ENCODE measurements around the gene NKX6-1.
A peak's percentile ranks its signal among the peaks of the same experiment; 100 is the strongest.

The NKX6-1 gene

DNA sequence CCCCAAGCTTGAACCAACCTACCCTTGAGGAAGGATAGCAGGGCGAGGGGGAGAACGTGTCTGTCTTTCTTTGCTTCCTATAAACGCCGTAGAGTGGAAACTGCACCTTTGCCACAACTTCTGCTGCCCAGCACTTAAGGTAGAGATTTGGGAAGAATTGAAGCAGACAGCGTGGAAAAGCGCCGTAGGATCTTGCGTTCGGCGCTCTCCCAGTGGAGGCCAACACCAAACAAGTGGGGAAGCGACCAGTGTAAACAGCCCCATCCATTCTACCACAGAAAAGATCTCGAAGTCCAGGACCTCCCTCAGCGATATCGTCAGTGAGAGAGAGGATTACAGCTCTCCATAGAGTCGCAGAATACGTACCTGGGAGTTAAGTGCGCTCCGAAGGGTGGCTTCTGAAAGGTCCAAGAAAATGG lies 3.9 kb upstream of the NKX6-1 start:
- H3K27me3 Mint-ChIP-seq = peaks cover 78% of the 10 kb centered on the region
- peaks cover 9% of the 10 kb centered on the region for H3K4me1 Mint-ChIP-seq
- H3K4me3 Mint-ChIP-seq = no peak overlapping the region
- no peak overlapping the region for H3K27ac Mint-ChIP-seq
- no peak for ATAC-seq
- H3K9me3 Mint-ChIP-seq = peaks cover 8% of the 10 kb centered on the region
- H3K36me3 Mint-ChIP-seq (ENCODE audit: low read depth) = peaks cover 9% of the 10 kb centered on the region
- no peak for DNase-seq

- no peak overlapping the region for H3K27ac Mint-ChIP-seq
- peaks cover 9% of the 10 kb centered on the region for H3K36me3 Mint-ChIP-seq (ENCODE audit: low read depth)
- peaks cover 9% of the 10 kb centered on the region for H3K4me1 Mint-ChIP-seq
- H3K4me3 Mint-ChIP-seq = no peak overlapping the region
- H3K9me3 Mint-ChIP-seq = peaks cover 8% of the 10 kb centered on the region
- no peak for DNase-seq
- ATAC-seq = no peak
- H3K27me3 Mint-ChIP-seq = peaks cover 73% of the 10 kb centered on the region
These were observed 3.4 kb upstream of the NKX6-1 start for GRCh38 chr4:84502333-84502954.

GRCh38 chr4:84501721-84502267 lies 2.7 kb upstream of the NKX6-1 start:
- no peak for DNase-seq
- Mint-ChIP-seq H3K9me3 (peaks cover 8% of the 10 kb centered on the region), H3K27me3 (peaks cover 79% of the 10 kb centered on the region), H3K27ac (no peak overlapping the region), H3K36me3 (ENCODE audit: low read depth) (peaks cover 9% of the 10 kb centered on the region), H3K4me3 (no peak overlapping the region), H3K4me1 (peaks cover 11% of the 10 kb centered on the region)
- ATAC-seq = no peak

GRCh38 chr4:84501202-84501503 lies 2.1 kb upstream of the NKX6-1 start:
- no peak for DNase-seq

DNA sequence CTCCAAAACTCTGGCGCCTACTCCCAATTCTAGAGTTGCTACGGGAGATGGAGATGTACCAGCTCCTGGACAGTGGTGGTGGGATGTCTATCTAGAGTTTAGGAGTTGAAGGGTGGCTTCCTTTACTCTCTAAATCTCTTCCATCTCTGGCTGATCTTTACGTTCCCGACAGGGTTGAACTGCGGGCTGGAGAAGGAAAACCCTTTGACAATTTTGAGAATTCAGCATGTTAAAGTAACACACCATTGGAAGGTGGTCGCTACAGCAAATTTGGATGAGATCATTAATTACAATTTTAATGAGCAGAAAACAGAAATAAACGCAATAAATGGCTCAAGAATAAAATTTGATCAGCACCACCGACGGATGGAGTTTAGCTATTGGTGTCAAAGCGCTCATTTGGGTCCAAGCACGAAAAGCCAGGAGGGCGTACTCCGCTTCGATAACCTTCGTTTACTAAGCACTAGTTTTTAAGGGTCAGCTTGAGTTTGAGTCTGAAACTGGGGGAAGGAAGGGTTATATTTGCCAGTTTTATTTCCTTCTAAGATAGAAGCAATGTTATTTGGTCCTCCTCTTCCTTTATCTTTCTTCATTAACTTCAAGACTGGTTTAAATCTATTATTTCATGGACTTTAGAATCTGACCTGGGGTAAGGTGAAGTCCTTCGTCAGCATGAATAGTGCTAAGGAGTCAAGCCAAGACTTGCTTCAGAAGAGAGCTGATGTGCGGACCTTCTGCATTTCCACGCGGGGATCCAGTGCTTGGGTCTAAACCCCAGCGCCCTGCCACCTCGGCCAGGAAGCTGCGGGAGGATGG lies 1.5 kb upstream of the NKX6-1 start:
- peaks cover 10% of the 10 kb centered on the region for H3K9me3 Mint-ChIP-seq
- peaks cover 9% of the 10 kb centered on the region for H3K36me3 Mint-ChIP-seq (ENCODE audit: low read depth)
- no peak overlapping the region for H3K27ac Mint-ChIP-seq
- H3K4me3 Mint-ChIP-seq = no peak overlapping the region
- peaks cover 13% of the 10 kb centered on the region for H3K4me1 Mint-ChIP-seq
- H3K27me3 Mint-ChIP-seq = peaks cover 84% of the 10 kb centered on the region
- ATAC-seq (no peak), DNase-seq (no peak)

More at GRCh38 chr4:84501202-84501503, 2.1 kb upstream of the NKX6-1 start:
- ATAC-seq = no peak
- H3K27ac Mint-ChIP-seq = no peak overlapping the region
- H3K27me3 Mint-ChIP-seq = peaks cover 84% of the 10 kb centered on the region
- no peak overlapping the region for H3K4me3 Mint-ChIP-seq
- peaks cover 9% of the 10 kb centered on the region for H3K36me3 Mint-ChIP-seq (ENCODE audit: low read depth)
- H3K9me3 Mint-ChIP-seq = peaks cover 8% of the 10 kb centered on the region
- H3K4me1 Mint-ChIP-seq = peaks cover 13% of the 10 kb centered on the region

DNA sequence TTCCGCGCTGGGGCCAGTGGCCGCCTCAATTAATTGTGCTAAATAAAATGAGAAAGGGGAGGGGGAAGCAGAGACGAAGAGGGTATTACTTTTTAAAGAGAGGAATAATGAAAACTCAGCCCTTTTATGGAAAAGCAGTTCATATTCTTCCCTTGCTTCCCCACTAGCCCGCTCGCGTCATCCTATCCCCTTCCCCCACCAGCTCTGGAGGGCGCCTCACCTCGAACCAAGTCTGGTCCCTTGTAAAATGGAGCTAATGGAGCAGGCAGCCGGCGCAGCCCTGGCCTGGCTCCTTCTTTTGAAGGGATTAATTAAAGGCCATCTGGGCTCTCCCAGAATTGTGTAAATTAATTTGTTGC lies 511 bp upstream of the NKX6-1 start:
- no peak overlapping the region for H3K27ac Mint-ChIP-seq
- peaks cover 90% of the 10 kb centered on the region for H3K27me3 Mint-ChIP-seq
- ATAC-seq (no peak), DNase-seq (no peak)
- no peak overlapping the region for H3K4me3 Mint-ChIP-seq
- H3K4me1 Mint-ChIP-seq = peaks cover 13% of the 10 kb centered on the region
- H3K36me3 Mint-ChIP-seq (ENCODE audit: low read depth) = peaks cover 9% of the 10 kb centered on the region
- peaks cover 17% of the 10 kb centered on the region for H3K9me3 Mint-ChIP-seq

DNA sequence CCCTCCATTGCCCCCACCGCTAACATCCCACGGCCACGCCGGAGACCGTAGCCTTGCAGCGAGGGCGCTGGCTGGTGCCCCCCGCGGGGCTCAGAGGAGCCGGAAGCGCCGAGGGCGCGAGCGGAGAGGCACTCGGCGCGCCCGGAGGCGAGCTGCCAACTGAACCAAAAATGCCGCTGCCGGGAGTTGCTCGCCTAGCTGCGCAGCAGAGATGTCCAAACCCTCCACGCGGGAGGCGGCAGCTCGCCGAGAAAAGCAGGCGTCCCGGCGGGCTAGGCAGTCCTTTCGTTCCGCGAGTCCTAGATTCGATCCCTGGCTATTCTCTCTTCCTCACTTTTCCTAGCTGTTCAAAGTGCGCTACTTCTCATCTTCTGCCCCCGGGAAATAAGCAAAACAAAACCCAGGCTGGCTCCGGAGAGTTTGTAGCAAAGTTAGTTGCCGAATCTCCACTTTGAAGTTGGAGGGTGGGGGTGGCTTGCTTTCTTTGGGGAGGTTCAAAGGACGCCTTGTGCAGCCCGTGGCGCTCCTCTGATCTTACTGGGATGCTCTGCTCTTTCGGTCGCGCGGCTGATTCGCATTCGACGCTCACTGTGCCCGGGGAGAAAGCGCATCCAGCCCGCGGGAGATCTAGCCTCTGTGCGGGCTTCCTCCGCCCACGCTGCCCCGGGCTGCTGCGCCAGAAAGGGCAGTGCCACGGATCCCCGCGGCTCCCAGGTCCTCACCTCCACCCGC lies 723 bp downstream of the NKX6-1 start:
- H3K4me3 Mint-ChIP-seq = peak overlapping the region; percentile 75
- DNase-seq (no peak), ATAC-seq (peak; percentile 18)
- peaks cover 9% of the 10 kb centered on the region for H3K36me3 Mint-ChIP-seq (ENCODE audit: low read depth)
- H3K9me3 Mint-ChIP-seq = peaks cover 20% of the 10 kb centered on the region
- no peak overlapping the region for H3K27ac Mint-ChIP-seq
- peaks cover 90% of the 10 kb centered on the region for H3K27me3 Mint-ChIP-seq
- peaks cover 17% of the 10 kb centered on the region for H3K4me1 Mint-ChIP-seq

DNA sequence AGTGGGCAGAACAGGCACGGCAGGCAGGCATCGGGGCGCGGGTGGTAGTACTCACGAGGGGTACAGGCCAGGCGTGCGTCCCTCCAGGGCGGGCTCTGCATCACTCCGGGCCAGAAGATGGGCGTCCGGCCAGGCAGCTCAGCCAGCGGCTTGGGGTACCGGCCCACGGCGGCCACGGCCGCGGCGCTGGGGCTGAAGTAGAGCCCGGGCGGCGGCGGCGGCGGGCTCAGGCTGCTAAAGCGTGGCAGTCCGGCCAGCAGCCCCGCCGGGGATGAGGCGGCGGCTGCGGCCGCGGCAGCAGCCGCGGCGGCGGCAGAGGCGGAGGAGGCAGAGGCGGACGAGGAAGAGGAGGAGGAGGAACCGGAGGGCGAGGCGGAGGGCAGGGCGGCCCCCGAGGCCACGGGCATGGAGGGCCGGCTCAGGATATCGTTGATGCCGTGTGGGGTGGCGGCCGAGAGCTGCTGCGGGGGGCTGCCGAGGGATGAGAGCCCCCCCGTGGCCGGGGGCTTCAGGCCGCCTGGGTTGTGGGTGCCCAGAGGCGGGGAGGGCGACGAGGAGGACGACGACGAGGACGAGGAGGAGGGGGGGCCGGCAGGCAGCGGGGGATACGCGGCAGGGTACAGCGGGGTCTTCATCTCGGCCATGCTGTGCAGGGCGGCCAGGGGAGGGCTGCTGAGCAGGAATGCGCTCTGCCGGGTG lies 1.4 kb downstream of the NKX6-1 start:
- ATAC-seq = no peak
- H3K27ac Mint-ChIP-seq = no peak overlapping the region
- peaks cover 22% of the 10 kb centered on the region for H3K4me1 Mint-ChIP-seq

DNA sequence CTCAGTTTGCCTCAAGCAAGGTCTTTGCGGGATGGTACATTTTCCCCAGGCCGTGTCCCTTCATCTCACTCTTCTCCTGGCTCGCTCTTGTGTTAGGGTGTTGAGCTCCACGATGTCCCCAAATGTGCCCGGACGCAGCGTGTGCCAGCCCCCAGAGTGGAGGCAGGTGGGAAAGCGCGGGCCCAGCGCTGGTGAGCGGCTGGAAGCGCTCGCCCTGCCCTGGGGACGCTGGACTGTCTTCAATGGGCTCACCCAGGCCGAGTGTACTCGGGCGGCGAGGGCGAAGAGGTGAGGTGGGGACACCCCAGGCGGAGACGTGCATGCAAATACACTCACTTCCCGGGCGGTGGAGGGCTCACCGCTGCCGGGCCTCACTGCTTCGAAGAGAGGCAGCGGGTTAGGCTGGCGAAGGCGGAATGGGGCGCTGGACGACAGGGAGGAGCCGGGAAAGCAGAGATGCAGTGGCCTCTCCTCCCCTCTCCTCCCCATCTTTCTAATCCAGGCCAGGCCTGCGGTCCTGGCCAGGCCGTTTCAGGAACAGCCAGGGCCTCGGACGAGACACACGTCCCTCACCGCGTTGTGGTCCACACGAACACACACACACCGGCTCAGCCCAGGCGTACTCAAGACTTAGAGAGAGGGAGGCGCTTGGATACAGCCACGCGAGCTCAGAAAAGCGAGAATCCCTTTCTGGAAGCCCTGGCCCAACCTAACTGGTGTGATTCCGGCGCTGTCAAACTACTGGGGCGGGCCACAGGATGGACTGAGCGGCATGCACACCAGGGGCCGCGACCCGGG lies 2.2 kb downstream of the NKX6-1 start:
- Mint-ChIP-seq H3K4me1 (peaks cover 22% of the 10 kb centered on the region), H3K36me3 (ENCODE audit: low read depth) (peaks cover 8% of the 10 kb centered on the region), H3K27me3 (peaks cover 86% of the 10 kb centered on the region), H3K4me3 (peak overlapping the region; percentile 4), H3K9me3 (peaks cover 24% of the 10 kb centered on the region), H3K27ac (no peak overlapping the region)
- DNase-seq (no peak), ATAC-seq (peak; percentile 14)

More for the DNA sequence above, 1.4 kb downstream of the NKX6-1 start:
- Mint-ChIP-seq H3K27me3 (peaks cover 88% of the 10 kb centered on the region), H3K36me3 (ENCODE audit: low read depth) (peaks cover 9% of the 10 kb centered on the region), H3K9me3 (peaks cover 20% of the 10 kb centered on the region), H3K4me3 (no peak overlapping the region)
- no peak for DNase-seq

- peaks cover 86% of the 10 kb centered on the region for H3K27me3 Mint-ChIP-seq
- peaks cover 6% of the 10 kb centered on the region for H3K36me3 Mint-ChIP-seq (ENCODE audit: low read depth)
- ATAC-seq = no peak
- peaks cover 22% of the 10 kb centered on the region for H3K4me1 Mint-ChIP-seq
- H3K9me3 Mint-ChIP-seq = peaks cover 24% of the 10 kb centered on the region
- H3K4me3 Mint-ChIP-seq = no peak overlapping the region
- no peak for DNase-seq
- no peak overlapping the region for H3K27ac Mint-ChIP-seq
These were observed 2.8 kb downstream of the NKX6-1 start for GRCh38 chr4:84496331-84496705.

GRCh38 chr4:84495794-84496261 lies 3.3 kb downstream of the NKX6-1 start:
- no peak overlapping the region for H3K27ac Mint-ChIP-seq
- H3K4me1 Mint-ChIP-seq = peaks cover 22% of the 10 kb centered on the region
- H3K4me3 Mint-ChIP-seq = no peak overlapping the region

DNA sequence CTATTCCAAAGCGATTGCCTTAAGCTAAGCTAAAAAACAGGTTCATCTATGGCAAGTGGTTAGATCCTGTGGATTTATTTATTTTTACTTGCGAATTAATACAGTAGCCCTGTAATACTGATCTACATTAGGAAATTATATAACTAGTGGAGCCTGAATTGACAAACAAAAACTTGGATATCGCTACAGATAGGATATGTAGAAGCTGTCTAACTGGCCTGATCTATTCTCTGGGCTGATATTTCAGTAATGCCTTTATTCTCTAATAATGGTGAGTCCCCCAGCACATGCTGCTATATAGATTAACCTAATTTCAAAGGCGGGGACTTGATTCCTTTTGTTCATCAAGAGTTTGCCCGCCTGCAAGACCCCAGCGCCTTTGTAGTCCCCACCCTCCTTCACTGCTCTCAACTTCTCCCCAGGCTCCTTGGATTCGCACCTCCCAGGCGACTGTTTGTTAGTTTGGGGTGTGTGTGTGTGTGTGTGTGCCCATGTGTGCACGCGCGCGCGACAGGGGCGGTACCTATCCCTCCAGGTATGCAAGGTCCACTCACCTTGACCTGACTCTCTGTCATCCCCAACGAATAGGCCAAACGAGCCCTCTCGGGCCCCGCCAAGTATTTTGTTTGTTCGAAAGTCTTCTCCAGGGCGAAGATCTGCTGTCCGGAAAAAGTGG lies 3.8 kb downstream of the NKX6-1 start:
- H3K27me3 Mint-ChIP-seq = peaks cover 86% of the 10 kb centered on the region
- DNase-seq (no peak), ATAC-seq (no peak)
- H3K36me3 Mint-ChIP-seq (ENCODE audit: low read depth) = peaks cover 6% of the 10 kb centered on the region
- H3K9me3 Mint-ChIP-seq = peaks cover 21% of the 10 kb centered on the region
- no peak overlapping the region for H3K4me3 Mint-ChIP-seq
- no peak overlapping the region for H3K27ac Mint-ChIP-seq
- peaks cover 22% of the 10 kb centered on the region for H3K4me1 Mint-ChIP-seq

More at GRCh38 chr4:84495794-84496261, 3.3 kb downstream of the NKX6-1 start:
- DNase-seq = no peak
- ATAC-seq = no peak
- Mint-ChIP-seq H3K27me3 (peaks cover 86% of the 10 kb centered on the region), H3K36me3 (ENCODE audit: low read depth) (peaks cover 6% of the 10 kb centered on the region), H3K9me3 (peaks cover 24% of the 10 kb centered on the region)

GRCh38 chr4:84494531-84494930 lies 4.6 kb downstream of the NKX6-1 start:
- Mint-ChIP-seq H3K4me1 (peaks cover 22% of the 10 kb centered on the region), H3K9me3 (peaks cover 16% of the 10 kb centered on the region), H3K4me3 (no peak overlapping the region), H3K27ac (no peak overlapping the region), H3K27me3 (peaks cover 86% of the 10 kb centered on the region), H3K36me3 (ENCODE audit: low read depth) (peaks cover 4% of the 10 kb centered on the region)
- ATAC-seq = no peak
- no peak for DNase-seq
